GM18907 (cell line): ENCODE data around the gene PCIF1.
"Not testable (repeated sequence)": the region's sequence is repeated elsewhere in the genome, so short reads cannot be mapped to it uniquely, and the experiment has no call there.

Source experiments
- ATAC-seq: cut with Tn5 transposase; IDR thresholded peaks from one replicate; pipeline ENCODE4 v1.9.1; 2021; ENCODE audit warnings: mild to moderate bottlenecking, moderate library complexity; ENCODE audit not compliant: unreplicated experiment

PCIF1 gene

GRCh38 chr20:45921337-45922189 is 12.9 kb upstream of the PCIF1 start:
- ATAC-seq = no peak

DNA sequence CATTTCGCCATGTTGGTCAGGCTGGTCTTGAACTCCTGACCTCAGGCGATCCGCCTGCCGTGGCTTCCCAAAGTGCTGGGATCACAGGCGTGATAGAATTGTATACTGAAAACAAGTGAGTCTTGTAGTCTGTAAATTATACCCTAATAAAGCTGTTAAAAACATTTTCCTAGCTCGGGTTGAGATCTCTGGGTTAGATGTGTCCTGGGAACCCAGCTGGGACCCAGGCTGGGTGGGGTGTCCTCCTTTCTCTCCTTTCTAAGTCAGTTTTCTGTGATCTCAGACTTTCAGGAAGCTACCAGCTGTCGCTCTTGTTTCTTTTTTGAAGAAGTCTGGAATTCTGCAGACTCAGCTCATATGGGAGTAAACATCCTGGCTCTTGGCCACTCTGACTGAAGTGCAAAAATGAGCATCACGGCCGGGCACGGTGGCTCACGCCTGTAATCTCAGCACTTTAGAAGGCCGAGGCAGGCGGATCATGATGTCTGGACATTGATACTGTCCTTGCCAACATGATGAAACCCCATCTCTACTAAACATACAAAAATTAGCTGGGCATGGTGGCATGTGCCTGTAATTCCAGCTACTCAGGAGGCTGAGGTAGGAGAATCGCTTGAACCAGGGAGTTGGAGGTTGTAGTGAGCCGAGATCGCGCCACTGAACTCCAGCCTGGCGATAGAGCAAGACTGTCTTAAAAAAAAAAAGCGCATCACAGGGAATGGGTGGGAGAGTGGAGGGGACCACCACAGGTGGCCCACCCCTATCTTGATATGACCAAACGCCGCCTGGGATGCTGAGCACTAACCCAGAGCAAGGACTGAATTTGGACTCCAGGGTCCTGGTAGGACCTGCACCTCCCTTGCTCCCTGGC is 9.9 kb upstream of the PCIF1 start:
- ATAC-seq = no peak

DNA sequence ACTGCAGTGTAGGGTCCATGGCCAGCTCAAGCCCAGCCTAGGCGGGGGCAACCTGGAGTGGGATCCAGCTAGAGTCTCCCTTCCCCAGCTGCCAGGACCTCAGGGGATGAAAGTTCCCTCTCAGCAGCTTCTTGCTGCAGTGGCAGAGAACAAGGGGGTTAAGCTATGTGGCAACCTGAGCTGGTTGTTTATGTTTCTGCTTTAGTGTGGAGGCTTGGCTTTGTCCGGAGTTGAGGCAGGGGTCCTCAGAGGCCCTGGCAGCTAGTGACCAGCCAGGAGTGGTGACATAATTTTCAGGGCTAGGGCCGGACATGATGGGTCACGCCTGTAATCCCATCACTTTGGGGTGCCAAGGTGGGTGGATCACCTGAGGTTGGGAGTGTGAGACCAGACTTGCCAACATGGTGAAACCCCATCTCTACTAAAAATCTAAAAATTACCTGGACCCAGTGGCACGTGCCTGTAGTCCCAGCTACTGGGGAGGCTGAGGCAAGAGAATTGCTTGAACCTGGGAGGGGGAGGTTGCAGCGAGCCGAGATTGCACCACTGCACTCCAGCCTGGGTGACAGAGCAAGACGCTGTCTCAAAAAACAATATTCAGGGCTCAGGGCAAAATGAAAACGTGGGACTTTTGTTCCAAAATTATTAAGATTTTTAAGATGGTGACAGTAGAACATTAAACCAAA is 8.5 kb upstream of the PCIF1 start:
- no peak for ATAC-seq

- no peak for ATAC-seq
Observed at GRCh38 chr20:45926731-45927070, 7.8 kb upstream of the PCIF1 start.

- ATAC-seq = no peak
Observed at GRCh38 chr20:45927071-45927878, 7.2 kb upstream of the PCIF1 start.

GRCh38 chr20:45931680-45932079 is 2.8 kb upstream of the PCIF1 start:
- not testable (repeated sequence) for ATAC-seq

- peak; percentile 21 for ATAC-seq
Observed at GRCh38 chr20:45933266-45934045, 1.0 kb upstream of the PCIF1 start.

DNA sequence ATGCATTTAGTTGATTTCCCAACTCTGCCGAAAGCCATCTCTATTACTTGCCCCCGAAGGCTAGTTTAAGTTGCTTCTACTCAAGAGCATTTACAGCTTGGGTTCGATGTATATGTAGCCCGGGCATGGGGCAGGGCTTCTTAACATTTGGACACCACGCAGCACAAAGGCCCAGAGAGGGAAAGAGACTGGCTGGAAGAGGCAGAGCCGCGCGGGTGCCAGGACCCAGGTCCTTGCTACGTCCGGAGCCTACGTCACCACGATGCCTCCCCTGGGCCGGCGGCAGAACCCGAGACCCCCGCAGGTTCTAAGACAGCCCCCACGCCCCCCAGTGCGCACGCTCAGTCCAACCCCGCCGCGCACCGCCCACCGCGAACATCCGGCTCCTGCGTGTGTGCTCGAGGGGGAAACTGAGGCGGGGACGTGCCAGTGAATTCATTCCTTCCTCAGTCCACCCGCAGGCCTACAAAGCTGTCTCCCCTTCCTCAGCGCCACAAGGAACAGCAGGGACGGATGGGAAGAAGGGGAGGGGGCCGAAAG is 367 bp upstream of the PCIF1 start:
- ATAC-seq = peak; percentile 26

- peak; percentile 28 for ATAC-seq
Observed at GRCh38 chr20:45935416-45936046, 1.0 kb downstream of the PCIF1 start.

DNA sequence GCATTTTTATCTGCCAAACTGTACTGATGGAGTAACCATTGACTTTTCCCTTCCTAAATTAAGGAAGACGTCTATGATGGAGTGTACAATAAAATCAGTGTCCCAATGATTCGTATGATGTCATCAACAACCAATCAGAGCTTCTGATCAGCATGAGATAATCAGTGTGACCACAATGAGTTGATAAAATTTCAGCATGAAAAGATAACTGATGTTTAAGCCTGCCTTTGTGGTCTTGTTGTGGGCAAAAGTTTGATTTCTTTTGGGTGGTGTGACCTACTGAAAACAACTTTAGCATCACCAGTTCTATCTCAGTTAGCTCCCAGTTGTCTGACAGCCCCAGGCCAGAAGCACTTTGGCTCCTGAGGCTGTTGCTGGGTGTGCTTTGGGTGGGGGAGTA is 3.3 kb downstream of the PCIF1 start:
- no peak for ATAC-seq

GRCh38 chr20:45938727-45939438 is 4.4 kb downstream of the PCIF1 start:
- no peak for ATAC-seq

- ATAC-seq = no peak
Observed at GRCh38 chr20:45940053-45940452, 5.6 kb downstream of the PCIF1 start.

DNA sequence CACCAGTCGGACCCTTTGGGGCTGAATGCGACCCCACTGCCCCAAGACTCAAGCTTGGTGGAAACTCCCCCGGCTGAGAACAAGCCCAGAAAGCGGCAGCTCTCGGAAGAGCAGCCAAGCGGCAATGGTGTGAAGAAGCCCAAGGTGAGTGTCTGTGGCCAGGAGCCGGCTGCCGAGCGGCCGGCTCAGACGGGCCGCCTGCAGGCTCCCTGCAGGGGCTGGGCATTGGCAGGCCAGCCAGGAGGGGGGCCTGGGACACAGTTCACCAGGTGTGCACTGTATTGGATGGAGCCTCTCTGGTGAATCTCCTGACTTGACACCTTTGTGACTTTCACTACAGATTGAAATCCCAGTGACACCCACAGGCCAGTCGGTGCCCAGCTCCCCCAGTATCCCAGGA is 6.0 kb downstream of the PCIF1 start:
- no peak for ATAC-seq

DNA sequence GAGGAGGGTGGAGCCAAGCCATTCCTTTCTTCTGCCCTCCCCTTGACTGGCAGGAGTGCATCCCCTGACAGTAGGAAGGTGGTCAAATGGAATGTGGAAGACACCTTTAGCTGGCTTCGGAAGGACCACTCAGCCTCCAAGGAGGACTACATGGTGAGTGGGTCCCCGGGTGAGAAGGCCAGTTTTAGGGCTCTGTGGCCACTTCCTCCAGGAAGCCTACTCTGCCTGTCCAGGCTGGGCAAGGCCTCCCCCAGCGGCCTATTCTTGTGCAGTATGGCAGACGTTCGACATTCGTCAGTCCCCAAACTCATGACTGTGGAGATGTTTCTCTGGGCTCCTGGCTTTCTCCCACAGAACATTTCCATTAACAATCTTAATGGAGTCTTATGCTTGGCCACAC is 9.1 kb downstream of the PCIF1 start:
- ATAC-seq = no peak

GRCh38 chr20:45944151-45944964 is 9.9 kb downstream of the PCIF1 start:
- ATAC-seq = no peak

DNA sequence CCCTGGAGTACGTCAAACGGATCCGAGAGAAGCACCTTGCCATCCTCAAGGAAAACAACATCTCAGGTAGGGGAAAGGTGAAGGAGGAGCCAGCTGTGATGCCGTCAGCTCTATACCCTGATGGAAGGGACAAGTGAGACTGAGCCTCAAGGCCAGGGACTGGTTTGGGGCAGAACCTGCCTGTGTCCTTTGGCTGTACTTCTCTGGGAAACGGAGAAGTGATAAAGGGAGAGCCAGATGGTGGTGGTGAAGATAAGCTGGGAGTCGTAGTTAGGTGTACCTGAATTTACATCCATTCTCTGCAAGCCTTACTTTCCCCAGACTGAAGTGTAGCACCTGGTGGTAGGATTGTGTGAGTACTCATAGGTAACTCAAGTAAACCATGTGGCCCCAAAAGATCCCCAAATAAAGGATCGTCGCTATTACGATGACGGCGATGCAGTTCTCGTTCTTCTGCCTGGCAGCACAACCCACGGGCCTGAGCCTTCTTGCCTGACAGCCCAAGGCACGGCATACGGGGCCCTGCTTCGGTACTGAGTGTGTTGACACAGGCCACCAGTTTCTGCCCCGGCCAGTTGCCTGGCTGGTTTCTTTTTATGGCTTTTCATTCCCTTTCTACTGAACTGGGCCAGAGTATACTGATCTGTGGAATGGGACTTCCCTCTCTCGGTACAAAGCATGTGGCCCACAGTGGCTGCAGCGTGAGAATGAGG is 10.6 kb downstream of the PCIF1 start:
- no peak for ATAC-seq

DNA sequence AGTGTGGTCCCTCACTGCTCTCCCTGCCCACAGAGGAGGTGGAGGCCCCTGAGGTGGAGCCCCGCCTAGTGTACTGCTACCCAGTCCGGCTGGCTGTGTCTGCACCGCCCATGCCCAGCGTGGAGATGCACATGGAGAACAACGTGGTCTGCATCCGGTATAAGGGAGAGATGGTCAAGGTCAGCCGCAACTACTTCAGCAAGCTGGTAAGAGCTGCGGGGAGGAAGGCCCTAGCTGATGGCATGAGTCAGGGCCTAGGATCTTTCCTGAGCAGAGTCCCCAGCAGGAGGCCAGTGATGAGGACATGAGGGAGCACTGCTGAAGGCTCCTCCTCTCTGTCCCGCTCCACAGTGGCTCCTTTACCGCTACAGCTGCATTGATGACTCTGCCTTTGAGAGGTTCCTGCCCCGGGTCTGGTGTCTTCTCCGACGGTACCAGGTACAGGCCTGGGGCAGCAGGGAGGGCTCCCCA is 11.2 kb downstream of the PCIF1 start:
- ATAC-seq = no peak
